Posterior vena cava (tissue), 2 donors: ENCODE measurements around the gene CNTNAP2. TPM values are rescaled to one million over a fixed set of nuclear protein-coding genes. Genes with fewer than 3 reads are reported as not detected.

Experiments used
- DNase-seq: peaks from one replicate; pipeline ENCODE4 v3.0.0-alpha.2; 2020; ENCODE audit warnings: low spot score
- intact Hi-C, 2 donors: fragments of 100-400 bp; cut with DNase I; formaldehyde crosslinking; loops; one replicate each; pipeline versions ENCODE4 v1.14.1 to v1.14.2; 2022 to 2023
- total RNA-seq, 2 donors: library from RNA; stranded (reverse); fragmentation: NEBNext Ultra II Directional; extraction: Animal tissue kit (Norgen Biotek cat#: 25700); gene quantifications; one replicate each; pipeline ENCODE4 v1.2.1, GENCODE V29; 2021
- donor health status: DM: yes; HTN: yes; CAD: no.
- donor health status: DM: yes; HTN: yes; CAD: no.

Gene CNTNAP2
- total RNA-seq, 2 donors from 2014 or later: not detected

GRCh38 chr7:147013825-147014224, 897.2 kb downstream of the CNTNAP2 start:
- intact Hi-C loops: no loop called here
- DNase-seq: no peak

GRCh38 chr7:147014286-147014955, 897.8 kb downstream of the CNTNAP2 start:
- intact Hi-C loops: no loop called here
- no peak for DNase-seq

- intact Hi-C loops: no loop called here
- DNase-seq: no peak
These were observed 899.4 kb downstream of the CNTNAP2 start for GRCh38 chr7:147015999-147016398.

- intact Hi-C loops: no loop called here
- no peak for DNase-seq
These were observed 905.5 kb downstream of the CNTNAP2 start for GRCh38 chr7:147022056-147022455.

GRCh38 chr7:147023440-147023839, 906.8 kb downstream of the CNTNAP2 start:
- intact Hi-C loops: no loop called here
- DNase-seq: no peak

- no peak for DNase-seq
- intact Hi-C loops: no loop called here
These were observed 913.4 kb downstream of the CNTNAP2 start for GRCh38 chr7:147029953-147030352.

- no peak for DNase-seq
- intact Hi-C loops: no loop called here
These were observed 917.0 kb downstream of the CNTNAP2 start for GRCh38 chr7:147033641-147034040.

GRCh38 chr7:147041438-147041837, 924.8 kb downstream of the CNTNAP2 start:
- no peak for DNase-seq
- intact Hi-C loops: no loop called here

- intact Hi-C loops: no loop called here
- DNase-seq: no peak
These were observed 928.3 kb downstream of the CNTNAP2 start for GRCh38 chr7:147044941-147045340.

- intact Hi-C loops: no loop called here
- no peak for DNase-seq
These were observed 931.1 kb downstream of the CNTNAP2 start for GRCh38 chr7:147047696-147048095.

GRCh38 chr7:147048864-147049263, 932.3 kb downstream of the CNTNAP2 start:
- intact Hi-C loops: no loop called here
- DNase-seq: no peak

- DNase-seq: no peak
- intact Hi-C loops: no loop called here
These were observed 936.2 kb downstream of the CNTNAP2 start for GRCh38 chr7:147052818-147053217.

- intact Hi-C loops: no loop called here
- no peak for DNase-seq
These were observed 937.1 kb downstream of the CNTNAP2 start for GRCh38 chr7:147053746-147054145.

GRCh38 chr7:147060070-147060469, 943.5 kb downstream of the CNTNAP2 start:
- DNase-seq: no peak
- intact Hi-C loops: no loop called here

GRCh38 chr7:147062897-147063296, 946.3 kb downstream of the CNTNAP2 start:
- no peak for DNase-seq
- intact Hi-C loops: no loop called here

GRCh38 chr7:147068842-147069241, 952.2 kb downstream of the CNTNAP2 start:
- no peak for DNase-seq
- intact Hi-C loops: no loop called here

- no peak for DNase-seq
- intact Hi-C loops: no loop called here
These were observed 953.2 kb downstream of the CNTNAP2 start for GRCh38 chr7:147069771-147070170.

GRCh38 chr7:147070886-147071285, 954.3 kb downstream of the CNTNAP2 start:
- DNase-seq: no peak
- intact Hi-C loops: no loop called here

- DNase-seq: no peak
- intact Hi-C loops: no loop called here
These were observed 954.9 kb downstream of the CNTNAP2 start for GRCh38 chr7:147071536-147071935.

- intact Hi-C loops: no loop called here
- no peak for DNase-seq
These were observed 961.7 kb downstream of the CNTNAP2 start for GRCh38 chr7:147078312-147078711.

- intact Hi-C loops: no loop called here
- no peak for DNase-seq
These were observed 962.5 kb downstream of the CNTNAP2 start for GRCh38 chr7:147079083-147079482.

GRCh38 chr7:147079921-147080420, 963.4 kb downstream of the CNTNAP2 start:
- no peak for DNase-seq
- intact Hi-C loops: no loop called here
